ENCODE results near the gene TACR2.

The TACR2 gene

DNA sequence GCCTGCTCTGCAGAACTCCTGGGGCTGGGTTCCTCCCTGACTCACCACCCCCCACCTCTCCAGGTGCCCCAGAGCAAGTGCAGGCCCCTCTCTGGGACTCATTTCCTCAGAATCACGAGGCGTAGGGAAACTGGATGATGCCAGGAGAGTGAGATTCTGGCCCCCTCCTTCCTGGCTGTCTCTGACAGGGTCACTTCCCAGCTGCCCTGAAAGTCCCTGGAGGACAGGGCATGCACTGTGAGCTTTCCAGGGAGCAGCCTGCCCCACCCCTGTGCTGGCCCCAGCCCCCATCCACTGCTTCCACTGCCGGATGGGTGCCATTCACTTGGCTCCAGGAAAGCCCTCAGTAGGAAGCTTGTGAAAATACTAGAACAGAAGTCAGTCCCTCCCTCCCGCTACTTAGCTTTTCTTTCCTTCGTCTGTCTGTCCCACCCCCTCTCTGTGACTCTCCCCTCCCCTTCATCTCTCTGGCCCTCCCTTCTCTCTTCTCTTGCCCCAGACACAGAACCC lies 10.4 kb downstream of the TACR2 start:
- FAIRE-seq = no peak

DNA sequence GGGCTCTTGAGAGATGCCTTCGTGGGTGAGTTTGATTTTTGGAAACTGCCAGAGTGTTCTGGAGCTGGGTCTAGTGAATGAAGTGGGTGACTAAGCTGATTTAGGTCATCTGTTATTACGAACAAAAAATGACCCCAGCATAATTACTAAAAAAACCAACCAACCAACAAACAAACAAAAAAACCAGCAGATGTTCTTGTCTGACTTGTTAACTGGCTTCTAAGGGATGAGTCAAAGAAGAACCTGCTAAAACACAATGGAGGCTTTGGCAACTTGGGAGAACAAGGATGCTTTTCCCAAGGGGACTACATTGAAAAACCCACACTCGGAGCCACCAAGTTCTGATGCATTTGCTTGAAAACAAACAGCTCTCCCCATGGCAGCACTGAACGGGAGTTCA lies 11.5 kb downstream of the TACR2 start:
- DNase-seq (ENCODE audit: extremely low spot score, insufficient read length, low read depth) = no peak
- FAIRE-seq = no peak

More for the DNA sequence above, 10.4 kb downstream of the TACR2 start:
- DNase-seq (ENCODE audit: extremely low spot score, insufficient read length, low read depth) = no peak

DNA sequence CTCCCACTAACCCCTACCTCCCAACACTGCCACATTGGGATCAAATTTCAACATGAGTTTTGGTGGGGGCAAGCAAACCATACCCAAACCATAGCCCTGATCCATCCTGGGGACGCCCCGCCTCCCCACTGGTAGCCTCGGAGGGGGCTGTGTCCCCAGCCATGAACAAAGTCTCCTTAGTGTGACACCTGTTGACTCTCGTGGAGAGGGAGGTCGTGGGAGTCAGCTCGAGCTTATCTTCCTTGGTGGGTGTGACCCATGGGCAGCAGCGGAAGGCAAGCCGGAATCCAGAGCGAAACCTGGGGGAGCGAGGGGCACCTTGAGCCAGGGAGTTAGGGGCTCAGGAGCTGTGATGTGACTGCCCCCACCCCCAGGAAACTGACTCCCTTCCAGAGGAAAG lies 11.9 kb downstream of the TACR2 start:
- no peak for DNase-seq (ENCODE audit: extremely low spot score, insufficient read length, low read depth)
- FAIRE-seq = no peak

DNA sequence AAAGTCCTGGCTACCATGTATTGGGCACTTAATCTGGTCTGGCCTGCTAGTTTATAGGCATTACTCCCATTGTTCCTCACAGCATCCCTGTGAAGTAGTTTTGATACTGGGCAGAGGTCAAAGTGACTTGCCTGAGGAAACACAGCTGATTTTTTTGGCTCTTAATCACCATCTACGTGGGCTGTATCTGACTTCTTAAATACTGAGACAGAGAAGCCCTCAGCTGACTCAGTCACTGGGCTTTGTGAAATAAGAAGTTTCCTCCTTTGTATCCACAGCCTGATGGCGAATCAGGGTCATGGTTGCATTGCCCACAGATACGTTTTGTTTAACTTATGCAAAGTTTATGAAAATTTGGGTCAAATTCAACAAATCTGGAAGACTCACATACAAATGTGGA lies 13.2 kb downstream of the TACR2 start:
- DNase-seq (ENCODE audit: extremely low spot score, insufficient read length, low read depth) (no peak), FAIRE-seq (no peak)

DNA sequence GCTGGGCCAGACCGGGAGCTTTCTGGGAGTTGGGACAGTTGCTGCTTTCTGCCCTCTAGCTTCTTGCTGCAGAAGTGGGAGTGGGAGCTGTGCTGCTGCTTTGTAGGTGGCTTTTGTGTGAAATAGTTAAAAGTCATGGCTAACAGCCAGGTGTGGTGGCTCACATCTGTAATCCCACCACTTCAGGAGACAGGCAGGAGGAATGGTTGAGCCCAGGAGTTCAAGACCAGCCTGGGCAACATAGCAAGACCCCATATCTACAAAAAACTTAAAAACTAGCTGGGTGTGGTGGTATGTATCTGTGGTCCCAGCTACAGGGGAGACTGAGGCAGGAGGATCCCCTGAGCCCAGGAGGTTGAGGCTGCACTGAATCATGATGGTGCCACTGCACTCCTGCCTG lies 13.7 kb downstream of the TACR2 start:
- DNase-seq (ENCODE audit: extremely low spot score, insufficient read length, low read depth) (no peak), FAIRE-seq (no peak)

DNA sequence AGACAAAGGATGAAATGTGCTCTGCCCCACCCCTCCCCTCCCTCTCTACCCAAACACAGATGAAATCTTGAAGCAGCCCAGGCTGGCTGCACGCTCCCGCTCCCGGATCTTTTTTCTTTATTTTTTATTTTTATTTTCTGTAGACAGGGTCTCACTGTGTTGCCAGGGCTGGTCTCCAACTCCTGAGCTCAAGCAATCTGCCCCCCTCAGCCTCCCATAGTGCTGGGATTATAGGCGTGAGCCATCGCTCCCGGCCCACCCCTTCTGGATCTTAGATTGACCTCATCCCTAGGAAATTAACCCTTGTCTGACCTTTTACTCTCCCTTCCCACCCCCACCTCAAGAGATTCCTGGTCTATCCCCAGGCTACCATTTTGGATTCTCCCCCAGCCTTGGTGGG lies 14.3 kb downstream of the TACR2 start:
- FAIRE-seq (no peak), DNase-seq (ENCODE audit: extremely low spot score, insufficient read length, low read depth) (no peak)

DNA sequence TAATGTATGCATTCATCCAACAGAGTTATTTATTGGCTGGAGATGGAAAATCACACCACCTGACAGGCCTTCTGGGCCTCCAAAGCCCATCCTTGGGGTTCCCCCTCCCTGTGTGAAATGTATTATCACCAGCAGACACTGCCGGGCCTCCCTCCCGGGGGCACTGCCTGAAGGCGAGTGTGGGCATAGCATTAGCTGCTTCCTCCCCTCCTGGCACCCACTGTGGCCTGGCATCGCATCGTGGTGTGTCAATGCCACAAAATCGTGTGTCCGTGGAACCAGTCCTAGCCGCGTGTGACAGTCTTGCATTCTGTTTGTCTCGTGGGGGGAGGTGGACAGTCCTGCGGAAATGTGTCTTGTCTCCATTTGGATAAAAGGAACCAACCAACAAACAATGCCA lies 15.3 kb downstream of the TACR2 start:
- FAIRE-seq (no peak), DNase-seq (ENCODE audit: extremely low spot score, insufficient read length, low read depth) (no peak)

DNA sequence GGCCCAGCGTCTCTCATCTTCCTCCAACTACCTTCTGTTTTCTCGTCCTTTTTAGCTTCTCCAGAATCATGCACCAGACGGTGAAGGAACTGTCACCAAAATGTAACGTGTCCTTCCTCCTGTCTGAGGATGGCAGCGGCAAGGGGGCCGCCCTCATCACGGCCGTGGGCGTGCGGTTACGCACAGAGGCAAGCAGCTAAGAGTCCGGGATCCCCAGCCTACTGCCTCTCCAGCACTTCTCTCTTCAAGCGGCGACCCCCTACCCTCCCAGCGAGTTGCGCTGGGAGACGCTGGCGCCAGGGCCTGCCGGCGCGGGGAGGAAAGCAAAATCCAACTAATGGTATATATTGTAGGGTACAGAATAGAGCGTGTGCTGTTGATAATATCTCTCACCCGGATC lies 15.8 kb downstream of the TACR2 start:
- FAIRE-seq (no peak), DNase-seq (ENCODE audit: extremely low spot score, insufficient read length, low read depth) (no peak)

DNA sequence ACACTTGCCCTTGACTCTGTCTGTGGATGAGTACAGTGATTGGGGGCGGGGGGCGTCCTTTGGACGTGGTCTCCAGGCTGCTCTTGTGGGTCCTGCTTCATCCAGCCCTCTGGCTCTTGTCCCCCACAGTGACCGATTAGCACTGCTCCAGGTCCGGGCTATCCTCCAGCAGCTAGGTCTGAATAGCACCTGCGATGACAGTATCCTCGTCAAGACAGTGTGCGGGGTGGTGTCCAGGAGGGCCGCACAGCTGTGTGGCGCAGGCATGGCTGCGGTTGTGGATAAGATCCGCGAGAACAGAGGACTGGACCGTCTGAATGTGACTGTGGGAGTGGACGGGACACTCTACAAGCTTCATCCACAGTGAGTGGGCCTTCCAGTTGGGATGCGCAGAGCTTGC lies 18.3 kb downstream of the TACR2 start:
- FAIRE-seq (no peak), DNase-seq (ENCODE audit: extremely low spot score, insufficient read length, low read depth) (no peak)

DNA sequence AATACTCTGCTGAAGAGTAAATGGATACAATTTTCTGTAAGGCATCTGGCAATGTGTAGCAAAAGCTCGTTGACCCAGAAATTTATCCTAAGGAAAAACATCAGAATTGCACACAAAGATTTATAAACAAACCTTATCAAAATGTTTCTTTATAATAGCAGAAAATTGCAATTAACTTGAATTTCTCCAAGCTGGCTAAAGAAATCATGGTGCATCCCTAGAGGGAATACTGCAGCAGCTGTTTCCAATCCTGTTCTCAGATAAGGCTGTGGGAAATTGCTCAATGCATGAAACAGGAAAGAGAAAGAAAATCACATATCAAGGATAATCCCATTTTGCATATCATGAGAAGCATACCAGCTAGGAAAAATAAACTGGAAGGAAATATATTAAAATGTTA lies 18.7 kb downstream of the TACR2 start:
- no peak for FAIRE-seq
- no peak for DNase-seq (ENCODE audit: extremely low spot score, insufficient read length, low read depth)

DNA sequence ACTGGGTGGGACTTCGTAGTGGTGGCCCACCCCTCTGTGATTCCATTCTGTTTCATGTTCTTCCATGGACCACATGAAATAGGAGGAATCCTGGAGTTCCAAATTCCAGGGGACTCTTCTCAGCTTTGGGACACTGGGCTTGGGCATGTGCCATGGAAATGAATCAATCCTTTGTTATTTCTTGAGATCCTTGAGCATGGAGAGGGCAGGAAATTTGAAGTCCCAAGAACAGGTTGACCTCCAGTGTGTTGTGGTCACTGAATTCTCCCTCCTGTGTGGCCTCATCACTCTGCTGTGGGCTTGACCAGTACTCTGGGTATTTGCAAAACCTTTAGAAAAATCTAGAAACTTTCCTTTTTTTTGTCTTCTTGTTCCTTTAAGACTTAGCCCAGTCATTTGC lies 22.7 kb downstream of the TACR2 start:
- DNase-seq (ENCODE audit: extremely low spot score, insufficient read length, low read depth) (no peak), FAIRE-seq (no peak)

DNA sequence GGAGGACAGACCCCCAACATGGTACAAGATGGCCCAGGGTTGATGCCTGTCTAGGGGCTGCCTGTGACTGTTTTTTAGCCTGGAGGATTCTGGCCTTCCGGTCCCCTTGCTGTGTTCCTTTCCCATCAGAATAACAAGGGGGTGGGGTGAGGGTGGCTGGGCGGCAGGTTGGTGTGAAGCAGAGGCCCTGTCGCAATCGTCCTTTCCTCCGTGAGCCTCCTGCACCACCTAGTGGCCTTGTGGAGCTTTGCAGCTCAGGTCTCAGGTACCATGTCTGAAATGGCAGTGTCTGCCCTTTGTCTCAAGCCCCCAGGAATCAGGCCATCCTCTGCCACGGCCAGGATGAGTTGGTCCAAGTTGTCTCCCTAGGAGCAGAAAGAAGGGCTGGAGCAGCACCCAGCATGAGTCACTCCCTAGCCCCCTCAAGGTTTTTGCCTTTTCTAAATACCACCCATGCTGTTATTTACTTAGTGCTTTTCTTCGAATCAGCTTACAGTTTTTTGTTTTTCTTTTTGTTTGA lies 24.2 kb downstream of the TACR2 start:
- DNase-seq (ENCODE audit: extremely low spot score, insufficient read length, low read depth) = peak; percentile 71

DNA sequence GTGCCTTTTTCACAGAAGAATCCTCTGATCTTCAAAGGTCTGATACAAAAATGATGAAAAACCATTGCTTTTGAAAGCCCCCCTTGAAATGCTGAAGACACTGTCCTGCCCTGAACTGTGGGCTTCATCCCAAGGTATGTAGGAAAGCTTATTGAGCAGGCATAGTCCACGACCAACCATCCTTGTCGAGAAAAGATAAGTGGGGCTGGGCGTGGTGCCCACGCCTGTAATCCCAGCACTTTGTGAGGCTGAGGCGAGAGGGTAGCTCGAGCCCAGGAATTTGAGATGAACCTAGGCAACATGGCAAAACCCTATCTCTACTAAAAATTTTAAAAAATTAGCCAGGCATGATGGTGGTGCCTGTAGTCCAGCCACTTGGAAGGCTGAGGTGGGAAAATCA lies 25.6 kb downstream of the TACR2 start:
- FAIRE-seq (no peak), DNase-seq (ENCODE audit: extremely low spot score, insufficient read length, low read depth) (no peak)

More for the DNA sequence above, 24.2 kb downstream of the TACR2 start:
- peak; percentile 88 for FAIRE-seq

DNA sequence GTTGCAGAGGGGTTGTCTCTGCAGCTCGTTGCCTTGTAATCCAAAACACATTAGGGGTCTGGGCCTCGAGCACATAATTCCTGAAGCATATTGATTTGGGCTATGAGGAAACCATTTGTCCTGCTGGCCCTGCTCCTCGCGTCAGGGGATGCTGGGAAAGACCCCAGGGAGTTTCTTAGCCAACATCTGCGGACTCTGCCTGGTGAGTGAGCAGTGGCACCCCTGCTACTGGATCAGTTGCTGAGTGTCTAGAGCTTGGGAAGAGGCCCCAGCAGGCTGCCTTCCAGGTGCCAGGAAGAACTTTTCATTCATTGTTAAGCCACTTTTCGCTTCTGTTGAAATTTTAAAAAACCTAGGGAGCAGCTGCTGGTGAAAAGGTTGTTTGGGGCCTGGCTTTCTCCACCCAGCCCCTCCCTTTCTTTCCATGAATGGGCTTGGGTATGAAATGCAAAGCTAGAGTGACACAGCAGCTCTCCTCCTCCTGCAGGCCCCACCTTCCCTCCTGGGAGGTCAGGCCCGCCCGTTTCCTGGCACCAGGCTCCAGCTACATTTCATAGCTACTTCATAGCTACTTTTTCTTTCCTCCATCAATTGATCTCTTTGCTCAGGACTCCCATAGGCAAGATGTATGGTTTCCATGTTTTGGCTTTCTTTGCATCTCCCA lies 26.8 kb downstream of the TACR2 start:
- FAIRE-seq (no peak), DNase-seq (ENCODE audit: extremely low spot score, insufficient read length, low read depth) (no peak)

DNA sequence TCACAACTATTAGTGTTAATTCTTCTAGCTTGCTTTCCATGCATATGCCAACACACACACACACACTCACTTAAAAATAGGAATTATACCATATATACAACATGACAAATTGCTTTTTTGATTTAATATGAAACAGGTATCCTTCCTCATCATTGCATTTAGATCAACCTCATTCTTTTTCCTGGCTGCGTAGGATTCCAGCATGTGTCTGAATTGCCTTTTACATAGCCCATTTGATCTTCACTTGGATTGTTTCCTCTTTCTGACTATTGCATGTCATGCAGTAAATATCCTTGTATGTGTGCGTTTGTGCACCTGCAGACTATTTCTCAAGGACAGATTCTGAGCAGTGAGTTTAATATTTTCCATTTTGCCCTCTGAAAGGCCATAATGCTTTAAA lies 28.2 kb downstream of the TACR2 start:
- no peak for FAIRE-seq

DNA sequence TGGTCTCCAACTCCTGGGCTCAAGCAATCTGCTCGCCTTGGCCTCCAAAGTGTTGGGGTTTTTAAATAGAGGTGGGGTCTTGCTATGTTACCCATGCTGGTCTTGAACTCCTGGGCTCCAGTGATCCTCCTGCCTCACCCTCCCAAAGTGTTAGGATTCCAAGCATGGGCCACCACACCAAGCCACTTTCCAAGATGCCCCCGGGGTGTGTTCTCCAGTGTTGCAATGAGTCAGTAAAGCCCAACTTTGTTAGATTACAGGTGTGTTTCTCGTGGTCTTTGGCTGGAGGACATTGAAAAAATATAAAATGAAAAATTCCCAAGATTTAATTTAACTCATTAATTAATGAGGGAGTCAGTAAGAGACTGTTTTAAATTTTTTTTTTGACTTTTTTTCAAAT lies 29.2 kb downstream of the TACR2 start:
- FAIRE-seq = no peak
- no peak for DNase-seq (ENCODE audit: extremely low spot score, insufficient read length, low read depth)

More for the DNA sequence above, 28.2 kb downstream of the TACR2 start:
- no peak for DNase-seq (ENCODE audit: extremely low spot score, insufficient read length, low read depth)

DNA sequence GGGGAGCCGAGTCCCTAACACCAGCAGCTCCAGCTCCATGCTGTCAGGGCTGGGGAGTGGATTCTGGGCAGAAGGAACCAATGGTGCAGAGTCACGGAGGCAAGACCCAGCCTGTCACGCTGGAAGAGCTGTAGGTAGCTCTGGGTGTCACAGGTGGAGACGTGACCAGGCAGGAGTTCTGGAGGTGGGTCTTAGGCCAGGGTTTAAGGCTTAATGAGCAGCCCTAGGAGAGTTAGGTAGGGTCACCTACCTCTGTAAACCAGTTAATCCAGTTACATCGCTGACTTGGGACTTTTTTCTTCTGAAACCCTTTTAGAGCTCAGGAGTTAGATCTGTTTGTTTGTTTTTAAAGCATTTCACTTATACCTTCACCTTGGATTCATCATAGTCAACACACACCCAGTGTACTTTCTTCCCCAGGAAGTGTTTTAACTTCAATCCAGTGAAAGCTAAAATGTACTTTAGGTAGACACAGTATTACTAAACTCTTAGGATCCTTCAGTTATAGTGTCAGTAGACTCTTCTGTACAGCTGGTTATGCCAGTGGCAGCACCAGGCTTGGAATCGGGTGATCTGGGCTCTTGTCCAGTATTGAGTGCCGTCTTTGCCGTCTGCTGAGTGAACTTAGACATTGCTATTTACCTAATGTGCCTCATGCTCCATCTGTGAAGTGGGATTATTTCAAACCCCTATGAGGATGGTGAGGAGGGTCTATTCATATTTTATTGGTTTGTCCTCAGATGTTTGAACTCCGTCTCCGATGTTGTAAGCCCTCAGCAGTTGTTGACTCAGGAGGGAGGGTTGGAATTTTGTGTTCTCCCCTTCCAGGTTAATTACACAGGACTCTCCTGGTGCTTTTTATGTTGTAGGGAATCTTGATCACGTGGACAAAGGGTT lies 31.0 kb downstream of the TACR2 start:
- DNase-seq (ENCODE audit: extremely low spot score, insufficient read length, low read depth) (no peak), FAIRE-seq (no peak)

DNA sequence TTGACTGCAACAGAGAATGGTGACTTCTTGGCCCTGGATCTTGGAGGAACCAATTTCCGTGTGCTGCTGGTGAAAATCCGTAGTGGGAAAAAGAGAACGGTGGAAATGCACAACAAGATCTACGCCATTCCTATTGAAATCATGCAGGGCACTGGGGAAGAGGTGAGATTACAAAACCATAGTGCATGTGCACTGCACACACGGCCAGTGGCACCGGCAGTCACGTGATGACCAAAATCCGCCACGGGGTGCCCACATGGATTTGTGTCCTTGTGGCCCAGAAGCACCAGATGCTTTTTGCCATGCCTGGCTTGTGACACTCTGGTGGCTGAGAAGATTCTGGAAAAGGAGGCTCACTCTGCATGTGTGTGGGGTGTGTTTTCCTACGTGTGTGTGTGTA lies 32.4 kb downstream of the TACR2 start:
- DNase-seq (ENCODE audit: extremely low spot score, insufficient read length, low read depth) (no peak), FAIRE-seq (no peak)

DNA sequence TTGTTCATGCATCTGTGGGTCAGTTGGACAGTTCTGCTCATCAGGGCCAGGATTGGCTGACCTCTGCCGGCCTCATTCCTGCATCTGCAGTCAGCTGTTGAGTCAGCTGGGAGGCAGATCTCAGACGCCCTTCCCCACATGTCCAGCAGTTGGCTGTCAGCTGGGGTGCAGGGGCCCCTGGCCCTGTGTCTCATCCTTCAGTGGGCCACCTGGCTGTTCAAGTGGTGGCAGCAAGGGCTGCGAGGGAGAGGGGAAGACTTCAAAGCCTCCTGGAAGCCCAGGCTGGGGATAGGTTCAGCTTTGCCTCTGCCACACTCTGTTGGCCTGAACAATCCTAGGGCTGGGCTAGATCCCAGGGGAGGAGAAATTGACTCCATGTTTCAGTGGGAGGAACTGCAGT lies 33.2 kb downstream of the TACR2 start:
- DNase-seq (ENCODE audit: extremely low spot score, insufficient read length, low read depth) = no peak
- no peak for FAIRE-seq

DNA sequence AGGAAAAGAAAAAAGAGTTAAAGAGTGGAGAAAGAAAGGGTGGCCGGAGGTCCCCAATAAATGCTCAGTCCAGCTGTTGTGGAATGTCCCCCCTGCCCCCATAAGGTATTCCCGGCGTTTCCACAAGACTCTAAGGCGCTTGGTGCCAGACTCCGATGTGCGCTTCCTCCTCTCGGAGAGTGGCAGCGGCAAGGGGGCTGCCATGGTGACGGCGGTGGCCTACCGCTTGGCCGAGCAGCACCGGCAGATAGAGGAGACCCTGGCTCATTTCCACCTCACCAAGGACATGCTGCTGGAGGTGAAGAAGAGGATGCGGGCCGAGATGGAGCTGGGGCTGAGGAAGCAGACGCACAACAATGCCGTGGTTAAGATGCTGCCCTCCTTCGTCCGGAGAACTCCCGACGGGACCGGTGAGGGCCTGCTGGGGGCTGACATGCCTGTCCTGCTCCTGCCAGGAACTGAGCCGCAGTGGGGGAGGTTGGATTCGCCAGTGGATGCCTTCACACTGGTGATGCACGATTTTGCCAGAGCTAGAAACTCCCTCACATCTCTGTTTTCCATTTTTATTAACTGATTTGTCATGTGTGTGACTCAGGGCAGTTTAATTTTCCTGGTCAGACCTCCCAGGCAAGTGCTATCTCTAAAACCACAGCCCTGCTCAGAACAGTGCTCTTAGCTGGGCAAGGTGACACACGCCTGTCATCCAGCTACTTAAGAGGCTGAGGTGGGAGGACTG lies 34.2 kb downstream of the TACR2 start:
- DNase-seq (ENCODE audit: extremely low spot score, insufficient read length, low read depth) (no peak), FAIRE-seq (no peak)
